Measurements from ENCODE around the gene XPR1.

The XPR1 gene

GRCh38 chr1:180909005-180909414 lies 277.2 kb downstream of the XPR1 start:
- DNase-seq (ENCODE audit: extremely low spot score), result peak; percentile 54
- CTCF ChIA-PET, result interaction anchor here (1.0 to 1.6 kb wide), 4 partner anchors 10 to 393 kb away, joined by 3 to 4 read pairs (median 4); no protein-coding TSS in a partner anchor
- POLR2A ChIA-PET, result no interaction called here
- no peak for TF ChIP-seq CTCF (IDR thresholded peaks at IDR 0.05; ENCODE audit: control extremely low read depth, extremely low read depth, low read depth, missing control alignments)

- TF ChIP-seq CTCF (IDR thresholded peaks at IDR 0.05; ENCODE audit: control extremely low read depth, extremely low read depth, low read depth, missing control alignments), result no peak
- CTCF ChIA-PET, result interaction anchor here (1.0 to 1.6 kb wide), 4 partner anchors 10 to 394 kb away, joined by 3 to 4 read pairs (median 4); no protein-coding TSS in a partner anchor
- DNase-seq (ENCODE audit: extremely low spot score), result peak; percentile 66
- POLR2A ChIA-PET, result no interaction called here
Measured at GRCh38 chr1:180909462-180909976, 277.7 kb downstream of the XPR1 start.

GRCh38 chr1:180911640-180912191 lies 279.9 kb downstream of the XPR1 start:
- POLR2A ChIA-PET, result no interaction called here
- TF ChIP-seq CTCF (IDR thresholded peaks at IDR 0.05; ENCODE audit: control extremely low read depth, extremely low read depth, low read depth, missing control alignments), result no peak
- DNase-seq (ENCODE audit: extremely low spot score), result no peak
- CTCF ChIA-PET, result interaction anchor here (1.7 to 2.7 kb wide), 3 partner anchors 9 to 72 kb away, joined by 5 to 8 read pairs (median 7); no protein-coding TSS in a partner anchor

- DNase-seq (ENCODE audit: extremely low spot score), result no peak
- ChIA-PET POLR2A (no interaction called here), CTCF (interaction anchor here (1.8 to 2.7 kb wide), 2 partner anchors 9 to 30 kb away, joined by 7 to 8 read pairs; no protein-coding TSS in a partner anchor)
- no peak for TF ChIP-seq CTCF (IDR thresholded peaks at IDR 0.05; ENCODE audit: control extremely low read depth, extremely low read depth, low read depth, missing control alignments)
Measured at GRCh38 chr1:180912211-180912800, 280.5 kb downstream of the XPR1 start.

- ChIA-PET POLR2A (no interaction called here), CTCF (interaction anchor here (1.8 to 2.7 kb wide), 2 partner anchors 8 to 31 kb away, joined by 7 to 8 read pairs; no protein-coding TSS in a partner anchor)
- DNase-seq (ENCODE audit: extremely low spot score), result no peak
- no peak for TF ChIP-seq CTCF (IDR thresholded peaks at IDR 0.05; ENCODE audit: control extremely low read depth, extremely low read depth, low read depth, missing control alignments)
Measured at GRCh38 chr1:180912801-180913565, 281.2 kb downstream of the XPR1 start, which contains the start of gene KIAA1614. TSS of gene KIAA1614 (plus strand) at chr1:180912897. CDS start at chr1:180913244, 347 bp downstream.

- TF ChIP-seq CTCF (IDR thresholded peaks at IDR 0.05; ENCODE audit: control extremely low read depth, extremely low read depth, low read depth, missing control alignments), result no peak
- CTCF ChIA-PET, result interaction anchor here (1.0 to 3.1 kb wide), 4 partner anchors 8 to 34 kb away, joined by 3 to 8 read pairs (median 4); no protein-coding TSS in a partner anchor
- DNase-seq (ENCODE audit: extremely low spot score), result no peak
- POLR2A ChIA-PET, result no interaction called here
Measured at GRCh38 chr1:180915426-180915965, 283.7 kb downstream of the XPR1 start.

Measured in GM10248 (cell line).